GM19438 (cell line): ENCODE measurements around the gene CAMKK1.
A peak's percentile ranks its signal among the peaks of the same experiment; 100 is the strongest.

ENCODE experiments used
- ATAC-seq: cut with Tn5 transposase; IDR thresholded peaks from one replicate; pipeline ENCODE4 v1.9.1; 2021; ENCODE audit warnings: low read depth; ENCODE audit not compliant: unreplicated experiment

The CAMKK1 gene

GRCh38 chr17:3893003-3893719 lies at the start of gene CAMKK1:
CAMKK1 (minus strand) TSS chr17:3893053; CDS start chr17:3885687, 7,366 bp downstream.
- ATAC-seq = peak; percentile 88

- no peak for ATAC-seq
Observed at GRCh38 chr17:3940965-3941698, 48.3 kb upstream of the CAMKK1 start.

- no peak for ATAC-seq
Observed at GRCh38 chr17:3937359-3937758, 44.5 kb upstream of the CAMKK1 start.

GRCh38 chr17:3935825-3936355 lies 43.0 kb upstream of the CAMKK1 start:
- no peak for ATAC-seq

GRCh38 chr17:3935140-3935542 lies 42.3 kb upstream of the CAMKK1 start:
- no peak for ATAC-seq

GRCh38 chr17:3929764-3930163 lies 36.9 kb upstream of the CAMKK1 start:
- ATAC-seq = no peak

GRCh38 chr17:3929181-3929580 lies 36.3 kb upstream of the CAMKK1 start:
- ATAC-seq = no peak

GRCh38 chr17:3928406-3928805 lies 35.6 kb upstream of the CAMKK1 start:
- ATAC-seq = no peak

- no peak for ATAC-seq
Observed at GRCh38 chr17:3927628-3928340, 34.9 kb upstream of the CAMKK1 start.

- ATAC-seq = no peak
Observed at GRCh38 chr17:3926860-3927627, 34.2 kb upstream of the CAMKK1 start.

- ATAC-seq = no peak
Observed at GRCh38 chr17:3925684-3926485, 33.0 kb upstream of the CAMKK1 start.

- ATAC-seq = no peak
Observed at GRCh38 chr17:3924512-3925350, 31.9 kb upstream of the CAMKK1 start.

- no peak for ATAC-seq
Observed at GRCh38 chr17:3923466-3924190, 30.8 kb upstream of the CAMKK1 start.

- ATAC-seq = no peak
Observed at GRCh38 chr17:3922765-3923164, 29.9 kb upstream of the CAMKK1 start.

GRCh38 chr17:3921502-3922319 lies 28.9 kb upstream of the CAMKK1 start:
- ATAC-seq = no peak

- ATAC-seq = no peak
Observed at GRCh38 chr17:3921006-3921405, 28.2 kb upstream of the CAMKK1 start.

GRCh38 chr17:3919123-3919624 lies 26.3 kb upstream of the CAMKK1 start:
- no peak for ATAC-seq
